H9 (cell line): ENCODE data around the gene CCL27. TPM values are rescaled to one million over a fixed set of nuclear protein-coding genes. Genes with fewer than 3 reads are reported as not detected.
A peak's percentile ranks its signal among the peaks of the same experiment; 100 is the strongest.

Experiments used
- DNase-seq: peaks from one replicate; pipeline ENCODE4 v3.0.0-alpha.2; 2017
- H2AFZ ChIP-seq: one replicate; pipeline ENCODE4 v1.6.1; 2013; ENCODE audit warnings: mild to moderate bottlenecking, low read length, control low read depth, moderate library complexity
- H2AK5ac ChIP-seq: 2 replicates; pipeline ENCODE4 v1.6.1; 2013; ENCODE audit warnings: low read length, control low read depth, mixed read lengths; ENCODE audit not compliant: insufficient read length
- H2BK120ac ChIP-seq: one replicate; pipeline ENCODE4 v1.6.1; 2013; ENCODE audit warnings: low read depth, mild to moderate bottlenecking, low read length, control low read depth, inconsistent platforms; ENCODE audit not compliant: poor library complexity, severe bottlenecking
- H2BK12ac ChIP-seq: 2 replicates; pipeline ENCODE4 v1.6.1; 2013; ENCODE audit warnings: low read length, control low read depth, mixed read lengths, low read depth; ENCODE audit not compliant: insufficient read length
- H2BK15ac ChIP-seq: 2 replicates; pipeline ENCODE4 v1.6.1; 2013; ENCODE audit warnings: low read depth, low read length, control low read depth
- H2BK20ac ChIP-seq: one replicate; pipeline ENCODE4 v1.6.1; 2013; ENCODE audit warnings: low read depth, mild to moderate bottlenecking, low read length, control low read depth, inconsistent platforms; ENCODE audit not compliant: poor library complexity, severe bottlenecking
- H2BK5ac ChIP-seq: 2 replicates; pipeline ENCODE4 v1.6.1; 2013; ENCODE audit warnings: low read length, control low read depth, mixed read lengths; ENCODE audit not compliant: insufficient read length
- H3K14ac ChIP-seq: 2 replicates; pipeline ENCODE4 v1.6.1; 2013; ENCODE audit warnings: low read length, control low read depth; ENCODE audit not compliant: insufficient read depth
- H3K18ac ChIP-seq: 2 replicates; pipeline ENCODE4 v1.6.1; 2013; ENCODE audit warnings: low read depth, mild to moderate bottlenecking, mixed read lengths, low read length, control low read depth; ENCODE audit not compliant: insufficient read length
- H3K23ac ChIP-seq: 2 replicates; pipeline ENCODE4 v1.6.1; 2013; ENCODE audit warnings: low read length, control low read depth, mixed read lengths, low read depth; ENCODE audit not compliant: insufficient read length
- H3K23me2 ChIP-seq: 2 replicates; pipeline ENCODE4 v1.6.1; 2013; ENCODE audit warnings: low read depth, mild to moderate bottlenecking, mixed read lengths, low read length, control low read depth; ENCODE audit not compliant: insufficient read length, poor library complexity, severe bottlenecking
- H3K27ac ChIP-seq: 2 replicates; pipeline ENCODE4 v1.5.1; 2013; ENCODE audit warnings: low read length, control low read depth, mixed read lengths, low read depth; ENCODE audit not compliant: insufficient read length
- H3K27me3 ChIP-seq: 2 replicates; pipeline ENCODE4 v1.6.1; 2013; ENCODE audit warnings: low read length, control low read depth, inconsistent platforms; ENCODE audit not compliant: insufficient read depth
- H3K4ac ChIP-seq: 2 replicates; pipeline ENCODE4 v1.6.1; 2013; ENCODE audit warnings: low read depth, mild to moderate bottlenecking, control low read depth, inconsistent platforms, low read length, moderate library complexity
- H3K4me1 ChIP-seq: 2 replicates; pipeline ENCODE4 v1.6.1; 2013; ENCODE audit warnings: low read length, control low read depth, inconsistent platforms; ENCODE audit not compliant: insufficient read depth
- H3K4me2 ChIP-seq: 2 replicates; pipeline ENCODE4 v1.6.1; 2013; ENCODE audit warnings: low read length, control low read depth, mixed read lengths; ENCODE audit not compliant: insufficient read length, insufficient read depth
- H3K56ac ChIP-seq: 2 replicates; pipeline ENCODE4 v1.6.1; 2013; ENCODE audit warnings: low read depth, mild to moderate bottlenecking, mixed read lengths, low read length, control low read depth; ENCODE audit not compliant: insufficient read length
- H3K79me1 ChIP-seq: 2 replicates; pipeline ENCODE4 v1.6.1; 2013; ENCODE audit warnings: low read depth, mild to moderate bottlenecking, moderate library complexity, low read length, control low read depth, inconsistent platforms; ENCODE audit not compliant: insufficient read depth, poor library complexity, severe bottlenecking
- H3K79me2 ChIP-seq: 2 replicates; pipeline ENCODE4 v1.6.1; 2013; ENCODE audit warnings: low read length, control low read depth, inconsistent platforms; ENCODE audit not compliant: insufficient read depth
- H3K9ac ChIP-seq: 2 replicates; pipeline ENCODE4 v1.6.1; 2013; ENCODE audit warnings: low read length, control low read depth, mixed read lengths; ENCODE audit not compliant: insufficient read length; ENCODE audit errors: extremely low read depth
- H3K9me3 ChIP-seq: one replicate; pipeline ENCODE4 v1.6.1; 2013; ENCODE audit warnings: low read depth, low read length, inconsistent platforms; ENCODE audit not compliant: control insufficient read depth
- H3T11ph ChIP-seq: one replicate; pipeline ENCODE4 v1.6.1; 2013; ENCODE audit warnings: mild to moderate bottlenecking, low read length, control low read depth, inconsistent platforms
- H4K20me1 ChIP-seq: one replicate; pipeline ENCODE4 v1.6.1; 2013; ENCODE audit not compliant: control insufficient read depth, insufficient read length, insufficient read depth
- H4K5ac ChIP-seq: 2 replicates; pipeline ENCODE4 v1.6.1; 2013; ENCODE audit warnings: low read depth, mild to moderate bottlenecking, mixed read lengths, low read length, control low read depth; ENCODE audit not compliant: insufficient read length
- H4K8ac ChIP-seq: replicated peaks from 2 replicates; pipeline ENCODE4 v1.6.1; 2013; ENCODE audit warnings: low read length, control low read depth, mixed read lengths, low read depth; ENCODE audit not compliant: insufficient read length
- H4K91ac ChIP-seq: 2 replicates; pipeline ENCODE4 v1.6.1; 2013; ENCODE audit warnings: low read depth, mild to moderate bottlenecking, moderate library complexity, mixed read lengths, low read length, control low read depth; ENCODE audit not compliant: insufficient read length
- H3K27ac Mint-ChIP-seq, 3 experiments: 2 replicates in 2 of 3; 3 replicates in 1 of 3; pipeline ENCODE4 v1.8.0; 2020 to 2021; ENCODE audit warnings: mixed read lengths in 3 of 3, mild to moderate bottlenecking in 1 of 3, moderate library complexity in 1 of 3
- H3K27me3 Mint-ChIP-seq: 2 replicates; pipeline ENCODE4 v1.8.0; 2021; ENCODE audit warnings: low read depth, mild to moderate bottlenecking, moderate library complexity, mixed read lengths
- H3K36me3 Mint-ChIP-seq, 3 experiments: 2 replicates in 2 of 3; 3 replicates in 1 of 3; pipeline ENCODE4 v1.8.0; 2020 to 2021; ENCODE audit warnings: low read depth in 3 of 3, mixed read lengths in 3 of 3; ENCODE audit not compliant: insufficient read depth in 1 of 3
- H3K4me1 Mint-ChIP-seq, 2 experiments: 2 replicates each; pipeline ENCODE4 v1.8.0; 2020; ENCODE audit warnings: mixed read lengths in 2 of 2
- H3K4me3 Mint-ChIP-seq, 2 experiments: 2 replicates in 1 of 2; 3 replicates in 1 of 2; pipeline ENCODE4 v1.8.0; 2020 to 2021; ENCODE audit warnings: mild to moderate bottlenecking in 2 of 2, mixed read lengths in 2 of 2, moderate library complexity in 1 of 2
- H3K9me3 Mint-ChIP-seq, 2 experiments: 2 replicates in 1 of 2; 3 replicates in 1 of 2; pipeline ENCODE4 v1.8.0; 2020; ENCODE audit warnings: mild to moderate bottlenecking in 2 of 2, mixed read lengths in 2 of 2, moderate library complexity in 1 of 2
- CTCF ChIP-seq: fragments of 200-600 bp; sonication (generic); conservative IDR thresholded peaks from 3 replicates; pipeline ENCODE4 v1.8.0; 2021; ENCODE audit warnings: antibody characterized with exemption, mild to moderate bottlenecking
- WGBS: extraction: QIAGEN DNeasy Blood & Tissue Kit; methylation state at CpG from one replicate; pipeline ENCODE4 v1.1.7; 2013; ENCODE audit warnings: missing lambda C conversion rate, low lambda C conversion rate, mixed read lengths; ENCODE audit not compliant: insufficient read length; ENCODE audit errors: extremely low coverage; 5-methylcytosine and 5-hydroxymethylcytosine counted together
- total RNA-seq: library from RNA; stranded (reverse); gene quantifications from 2 replicates; pipeline ENCODE4 v1.2.1, GENCODE V29; 2021

CCL27 gene
- total RNA-seq, 1 experiment from 2014 or later = 0.28 TPM

DNA sequence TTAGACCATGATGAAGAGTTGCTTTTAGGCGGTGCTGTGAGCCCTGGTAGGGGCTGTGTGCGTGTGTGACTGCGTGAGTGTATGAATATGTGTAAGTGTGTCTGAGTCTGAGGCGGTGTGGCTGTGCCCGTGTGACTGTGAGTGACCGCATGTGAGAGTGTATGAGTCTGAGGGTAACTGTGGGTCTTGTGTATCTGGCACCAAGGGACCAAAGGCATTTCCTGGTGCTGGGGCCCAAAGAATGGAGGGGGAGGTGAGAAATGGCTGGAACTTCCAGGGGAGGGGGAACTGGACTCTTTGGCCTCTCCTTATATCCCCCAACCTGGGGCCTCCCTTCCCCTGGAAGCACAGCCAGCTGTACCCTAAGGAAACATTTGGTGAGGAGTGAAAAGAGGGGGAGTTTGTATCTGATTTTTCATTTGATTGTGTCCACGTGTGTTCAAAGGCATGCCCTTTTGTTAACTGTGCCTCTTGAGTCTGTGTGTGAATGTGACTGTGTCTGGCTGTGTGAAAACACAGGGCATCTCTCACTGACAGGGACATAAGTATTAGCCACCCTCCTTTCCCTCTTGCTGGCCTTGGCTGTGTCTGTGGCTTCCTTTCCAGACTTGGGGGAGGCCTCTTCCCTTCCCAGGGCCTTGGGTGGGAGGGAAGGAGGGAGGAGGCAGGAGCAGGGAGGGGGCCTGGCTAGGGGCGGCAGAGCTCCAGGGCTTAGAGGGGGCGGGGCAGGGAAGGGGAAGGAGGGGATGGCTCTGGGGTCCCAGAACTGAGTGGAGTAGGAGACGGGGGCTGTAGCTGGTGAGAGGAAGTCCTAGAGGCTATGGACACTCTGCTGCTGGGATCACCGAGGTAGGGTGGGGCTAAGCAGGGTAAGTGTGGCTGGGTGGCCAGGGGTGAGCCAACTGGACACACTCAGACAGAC lies 9.0 kb downstream of the CCL27 start:
- no peak overlapping the region for H3K9ac ChIP-seq

More for the DNA sequence above, 9.0 kb downstream of the CCL27 start:
- no peak overlapping the region for H2BK120ac ChIP-seq
- no peak overlapping the region for H2AFZ ChIP-seq
- peaks cover 30 to 42% of the 10 kb centered on the region in 2 experiments for H3K4me1 Mint-ChIP-seq
- no peak overlapping the region for H4K91ac ChIP-seq
- H4K5ac ChIP-seq = no peak overlapping the region
- no peaks in the 10 kb centered on the region for H3K9me3 Mint-ChIP-seq
- no peaks in the 10 kb centered on the region for H3K27me3 ChIP-seq
- WGBS = no CpG with 5 or more reads among the region's 11 CpGs
- no peak overlapping the region for H3K4me2 ChIP-seq
- H3K9me3 ChIP-seq = no peaks in the 10 kb centered on the region
- no peak for DNase-seq
- H3K79me2 ChIP-seq = no peaks in the 10 kb centered on the region
- H4K8ac ChIP-seq = no peak overlapping the region
- peaks cover 7% of the 10 kb centered on the region for H3K23me2 ChIP-seq
- no peak overlapping the region for H3K4ac ChIP-seq
- H3K18ac ChIP-seq = no peak overlapping the region
- no peak overlapping the region for H2BK15ac ChIP-seq
- peaks cover 5% of the 10 kb centered on the region; the same call in 1 of the 2 replicates for H3K4me1 ChIP-seq
- H2AK5ac ChIP-seq = no peak overlapping the region
- no peak for TF ChIP-seq CTCF
- peaks cover 5% of the 10 kb centered on the region for H3K27me3 Mint-ChIP-seq
- H3K79me1 ChIP-seq = no peaks in the 10 kb centered on the region
- no peak overlapping the region for H3K14ac ChIP-seq
- H4K20me1 ChIP-seq = peaks cover 3% of the 10 kb centered on the region
- H3K27ac Mint-ChIP-seq = peak overlapping the region in 2 of 3 experiments; percentile 46 to 72; a peak in 5 of 7 replicates
- H3T11ph ChIP-seq = no peak overlapping the region
- no peak overlapping the region for H2BK20ac ChIP-seq
- H3K36me3 Mint-ChIP-seq = peaks cover 8 to 17% (median 15%) of the 10 kb centered on the region in 3 experiments; a peak in 5 of 7 replicates
- H3K4me3 Mint-ChIP-seq = peak overlapping the region in 1 of 2 experiments; percentile 71; a peak in 3 of 5 replicates
- H2BK12ac ChIP-seq = no peak overlapping the region
- no peak overlapping the region for H2BK5ac ChIP-seq
- H3K23ac ChIP-seq = no peak overlapping the region
- H3K56ac ChIP-seq = no peak overlapping the region
- H3K27ac ChIP-seq = no peak overlapping the region
